LNCaP clone FGC (cell line): ENCODE data around the gene RASSF4.

Experiments
- DNase-seq: peaks from one replicate; pipeline ENCODE4 v3.0.0-alpha.2; 2011; ENCODE audit warnings: low read depth
- H3K4me3 ChIP-seq: 2 replicates; pipeline ENCODE4 v1.5.1; 2011; ENCODE audit warnings: mild to moderate bottlenecking, low read depth, low read length, control low read depth
- TF ChIP-seq, protein P1 (sequence below): IDR thresholded peaks from 2 replicates; pipeline ENCODE4 v1.5.1; 2012; ENCODE audit warnings: mild to moderate bottlenecking; ENCODE audit not compliant: control insufficient read depth, insufficient read depth; ENCODE audit errors: extremely low read depth

The RASSF4 gene

DNA sequence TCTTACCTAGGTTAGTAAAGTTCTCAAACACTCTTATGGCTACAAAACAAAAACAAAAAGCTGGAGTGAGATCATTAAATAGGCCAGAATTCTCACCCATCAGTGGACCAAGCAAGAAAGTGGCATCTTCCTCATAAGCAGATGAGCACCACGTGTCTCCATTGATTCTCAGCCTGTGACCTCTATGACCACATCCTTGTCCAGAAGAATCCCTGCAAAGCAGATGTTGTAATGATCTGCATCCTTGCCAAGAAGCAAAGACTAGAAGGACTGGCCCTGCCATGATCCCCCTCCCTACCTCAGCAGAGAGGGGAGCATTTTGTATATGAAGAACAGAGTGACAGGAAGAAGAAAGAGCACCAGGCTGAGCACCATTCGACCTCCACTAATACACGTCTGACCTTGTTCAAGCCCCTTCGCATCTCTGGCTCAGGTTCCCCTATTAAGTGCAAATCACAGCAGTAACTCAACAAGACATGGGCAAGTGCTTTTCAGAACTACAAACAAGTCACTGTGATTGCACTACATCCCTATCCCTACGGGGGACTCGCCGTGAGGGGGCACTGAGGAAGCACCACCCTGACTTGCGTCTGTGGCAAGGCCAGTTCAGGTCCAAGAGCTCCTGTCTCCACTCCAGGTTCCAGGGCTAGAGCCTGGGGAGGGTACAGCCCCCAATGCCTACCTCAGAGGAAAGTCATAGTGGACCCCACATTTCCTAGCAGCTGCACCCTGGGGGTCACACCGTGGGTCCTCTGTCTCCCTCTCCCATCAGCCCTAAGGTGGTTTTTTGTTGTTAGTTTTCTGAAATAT lies 22.2 kb upstream of the RASSF4 start:
- no peak for DNase-seq
- no peak overlapping the region for H3K4me3 ChIP-seq
- TF ChIP-seq, protein P1, sequence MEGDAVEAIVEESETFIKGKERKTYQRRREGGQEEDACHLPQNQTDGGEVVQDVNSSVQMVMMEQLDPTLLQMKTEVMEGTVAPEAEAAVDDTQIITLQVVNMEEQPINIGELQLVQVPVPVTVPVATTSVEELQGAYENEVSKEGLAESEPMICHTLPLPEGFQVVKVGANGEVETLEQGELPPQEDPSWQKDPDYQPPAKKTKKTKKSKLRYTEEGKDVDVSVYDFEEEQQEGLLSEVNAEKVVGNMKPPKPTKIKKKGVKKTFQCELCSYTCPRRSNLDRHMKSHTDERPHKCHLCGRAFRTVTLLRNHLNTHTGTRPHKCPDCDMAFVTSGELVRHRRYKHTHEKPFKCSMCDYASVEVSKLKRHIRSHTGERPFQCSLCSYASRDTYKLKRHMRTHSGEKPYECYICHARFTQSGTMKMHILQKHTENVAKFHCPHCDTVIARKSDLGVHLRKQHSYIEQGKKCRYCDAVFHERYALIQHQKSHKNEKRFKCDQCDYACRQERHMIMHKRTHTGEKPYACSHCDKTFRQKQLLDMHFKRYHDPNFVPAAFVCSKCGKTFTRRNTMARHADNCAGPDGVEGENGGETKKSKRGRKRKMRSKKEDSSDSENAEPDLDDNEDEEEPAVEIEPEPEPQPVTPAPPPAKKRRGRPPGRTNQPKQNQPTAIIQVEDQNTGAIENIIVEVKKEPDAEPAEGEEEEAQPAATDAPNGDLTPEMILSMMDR, result no peak

DNA sequence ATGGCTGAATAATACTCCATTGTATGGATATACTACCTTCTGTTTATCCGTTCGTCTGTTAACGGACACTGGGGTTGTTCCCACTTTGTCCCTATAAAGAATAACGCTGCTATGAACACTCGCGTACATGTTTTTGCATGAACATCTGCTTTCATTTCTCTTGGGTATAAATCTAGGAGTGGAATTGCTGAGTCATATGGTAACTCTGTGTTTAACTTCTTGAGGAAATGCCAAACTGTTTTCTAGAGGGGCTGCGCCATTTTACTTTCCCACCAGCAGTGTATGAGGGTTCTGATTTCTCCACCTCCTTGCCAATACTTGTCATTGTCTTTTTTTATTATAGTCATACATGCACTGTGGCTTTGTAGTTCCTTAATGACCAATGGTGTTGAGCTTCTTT lies 20.6 kb upstream of the RASSF4 start:
- DNase-seq, result no peak
- TF ChIP-seq, protein P1, result no peak
- no peak overlapping the region for H3K4me3 ChIP-seq

GRCh38 chr10:44939691-44940401 lies 19.8 kb upstream of the RASSF4 start:
- no peak for DNase-seq
- H3K4me3 ChIP-seq, result no peak overlapping the region
- TF ChIP-seq, protein P1, result no peak

DNA sequence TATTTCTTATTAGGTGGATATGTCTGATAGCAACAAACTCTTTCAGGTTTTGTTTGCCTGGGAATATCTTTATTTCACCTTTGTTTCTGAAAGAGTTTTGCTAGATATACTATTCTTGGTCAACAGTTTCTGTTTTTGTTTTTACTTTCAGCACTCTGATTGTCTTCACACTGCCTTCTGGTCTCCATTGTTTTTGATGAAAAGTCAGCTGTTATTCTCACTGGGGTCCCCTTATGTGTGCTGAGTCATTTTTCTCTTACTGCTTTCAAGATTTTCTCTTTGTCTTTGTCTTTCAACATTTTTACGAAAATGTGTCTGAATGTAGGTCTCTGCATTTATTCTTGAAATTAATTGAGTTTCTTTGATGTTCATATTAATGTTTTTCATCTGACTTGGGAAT lies 15.2 kb upstream of the RASSF4 start:
- DNase-seq, result no peak
- H3K4me3 ChIP-seq, result no peak overlapping the region
- TF ChIP-seq, protein P1, result no peak

- TF ChIP-seq, protein P1, result no peak
- no peak overlapping the region for H3K4me3 ChIP-seq
- no peak for DNase-seq
These were observed 13.4 kb upstream of the RASSF4 start for GRCh38 chr10:44946205-44946604.

DNA sequence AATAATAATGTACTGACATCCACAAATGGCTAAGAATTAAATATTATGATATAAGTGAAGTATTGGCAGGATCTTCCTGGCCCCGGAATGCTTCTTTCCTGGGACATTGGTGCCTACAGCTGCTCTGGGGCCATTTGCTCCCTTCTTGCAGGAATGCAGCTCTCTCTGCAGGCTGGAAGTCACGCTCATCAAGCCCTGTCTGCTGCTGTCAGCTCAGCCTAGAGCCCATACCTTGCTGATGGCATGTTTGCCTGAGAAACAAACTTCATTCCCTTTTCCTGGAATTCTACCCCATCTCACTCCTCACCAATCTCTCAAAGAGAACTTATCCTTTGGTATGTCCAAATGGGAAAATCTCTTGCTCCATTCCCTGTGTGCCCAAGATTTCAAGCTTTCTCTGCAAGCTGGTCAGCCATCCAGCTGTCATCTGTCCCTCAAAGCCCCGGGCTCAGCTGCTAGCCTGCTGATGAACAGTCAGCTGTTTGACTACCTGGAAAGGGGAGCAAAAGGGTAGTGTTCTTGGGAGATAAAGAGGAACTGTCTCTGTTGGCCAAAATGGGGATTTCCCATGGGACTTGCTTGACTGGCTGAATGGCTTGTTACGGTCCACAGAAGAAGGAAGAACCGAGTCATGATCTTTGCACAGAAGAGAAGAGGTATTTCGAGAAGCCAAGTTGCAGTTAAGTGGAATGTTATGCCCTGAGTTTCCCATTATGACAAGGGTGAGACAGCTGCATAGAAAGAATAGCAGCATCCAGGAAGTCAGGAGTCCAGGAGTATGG lies 12.0 kb upstream of the RASSF4 start:
- no peak overlapping the region for H3K4me3 ChIP-seq
- DNase-seq, result no peak
- TF ChIP-seq, protein P1, result no peak
